H1 (cell line): Measurements from ENCODE around the gene PDE6D. TPM values are rescaled to one million over a fixed set of nuclear protein-coding genes. Genes with fewer than 3 reads are reported as not detected.

ENCODE experiments used
- E2F6 ChIP-seq: IDR thresholded peaks from 2 replicates; pipeline ENCODE4 v1.6.1; 2012; ENCODE audit warnings: inconsistent platforms
- FOSL1 ChIP-seq: IDR thresholded peaks from 2 replicates; pipeline ENCODE4 v1.6.1; 2011; ENCODE audit warnings: mild to moderate bottlenecking, low read depth, low read length, moderate library complexity; ENCODE audit not compliant: insufficient read depth
- GABPA ChIP-seq: IDR thresholded peaks from 2 replicates; pipeline ENCODE4 v1.6.1; 2011; ENCODE audit warnings: mild to moderate bottlenecking, low read length, moderate library complexity, borderline replicate concordance; ENCODE audit not compliant: insufficient read depth
- KDM4A ChIP-seq: IDR thresholded peaks from one replicate; pipeline ENCODE4 v1.7.1; 2012; ENCODE audit warnings: low read depth, mild to moderate bottlenecking, moderate library complexity, low read length, inconsistent platforms; ENCODE audit not compliant: severe bottlenecking
- MAFK ChIP-seq: IDR thresholded peaks from 2 replicates; pipeline ENCODE4 v1.6.1; 2012; ENCODE audit warnings: low read depth, mild to moderate bottlenecking, improper control_type of control experiment, low read length
- MAX ChIP-seq: IDR thresholded peaks from 2 replicates; pipeline ENCODE4 v1.6.1; 2012; ENCODE audit warnings: inconsistent platforms
- TAF7 ChIP-seq: optimal IDR thresholded peaks from 2 replicates; pipeline ENCODE3; 2011; ENCODE audit warnings: low read depth, mild to moderate bottlenecking, inconsistent platforms, low read length, moderate library complexity, borderline replicate concordance
- TBP ChIP-seq: IDR thresholded peaks from 2 replicates; pipeline ENCODE4 v1.6.1; 2011; ENCODE audit warnings: low read depth, low read length, improper control_type of control experiment
- polyA plus RNA-seq, 7 experiments: library from polyadenylated mRNA; depleted of rRNA in 3 of 7; stranded (reverse) in 5 of 7; unstranded in 2 of 7; fragments of >200 nt in 5 of 7; fragments of 200-250 nt in 2 of 7; gene quantifications; 1 replicate in 5 of 7; 2 replicates in 1 of 7; 4 replicates in 1 of 7; pipeline versions ENCODE4 v1.2.1 to v1.2.3, GENCODE V29; 2011 to 2013; ENCODE audit warnings: missing spikeins in 2 of 7, mixed read lengths in 2 of 7
- total RNA-seq: library from RNA; stranded (reverse); fragmentation: NEBNext Ultra II Directional; extraction: Animal tissue kit (Norgen Biotek cat#: 25700); gene quantifications from 2 replicates; pipeline ENCODE4 v1.2.1, GENCODE V29; 2021

PDE6D gene
- total and polyA plus RNA-seq, 2 of the 8 experiments (the other 6 are each of a cell fraction or from before 2014, with no cell fraction given) = 33.7 to 63.9 TPM

- TF ChIP-seq MAX (peak; percentile 76; the same call in 1 of the 2 replicates), MAFK (no peak), TBP (peak; percentile 97), E2F6 (peak; percentile 81), FOSL1 (no peak), GABPA (no peak), KDM4A (peak; percentile 24), TAF7 (peak; percentile 95)
Measured at GRCh38 chr2:231707927-231708772, 72.9 kb downstream of the PDE6D start, which contains the start of gene PTMA (continued).
